Esophagus (tissue), 2 donors: Measurements from ENCODE around the gene BMPR1B. TPM values are rescaled to one million over a fixed set of nuclear protein-coding genes. Genes with fewer than 3 reads are reported as not detected.

Experiments used
- H3K27ac ChIP-seq, 2 donors: one replicate each; pipeline ENCODE4 v1.5.1; 2013; ENCODE audit warnings: low read depth in 2 of 2, mild to moderate bottlenecking in 2 of 2, inconsistent platforms in 1 of 2, low read length in 1 of 2, moderate library complexity in 1 of 2
- H3K27me3 ChIP-seq, 2 donors: one replicate each; pipeline ENCODE4 v1.6.1; 2013; ENCODE audit warnings: low read length in 2 of 2, control low read depth in 1 of 2, mild to moderate bottlenecking in 1 of 2; ENCODE audit not compliant: insufficient read depth in 2 of 2, control insufficient read depth in 1 of 2
- H3K36me3 ChIP-seq, 2 donors: one replicate each; pipeline ENCODE4 v1.6.1; 2013; ENCODE audit warnings: low read length in 1 of 2; ENCODE audit not compliant: control insufficient read depth in 2 of 2, insufficient read depth in 2 of 2
- H3K4me1 ChIP-seq, 2 donors: one replicate each; pipeline ENCODE4 v1.6.1; 2013; ENCODE audit warnings: low read length in 1 of 2; ENCODE audit not compliant: control insufficient read depth in 2 of 2, insufficient read depth in 2 of 2
- H3K4me3 ChIP-seq, 2 donors: one replicate each; pipeline ENCODE4 v1.5.1; 2013; ENCODE audit warnings: low read length in 2 of 2, mild to moderate bottlenecking in 2 of 2, low read depth in 1 of 2, moderate library complexity in 1 of 2
- H3K9me3 ChIP-seq, 2 donors: one replicate each; pipeline ENCODE4 v1.6.1; 2013; ENCODE audit warnings: mild to moderate bottlenecking in 2 of 2, low read depth in 1 of 2, low read length in 1 of 2, moderate library complexity in 1 of 2; ENCODE audit not compliant: control insufficient read depth in 2 of 2, insufficient read depth in 1 of 2
- WGBS, 2 donors: extraction: QIAGEN DNeasy Blood & Tissue Kit; methylation state at CpG; one replicate each; pipeline ENCODE4 v1.1.7; 2013; 5-methylcytosine and 5-hydroxymethylcytosine counted together
- polyA plus RNA-seq, 2 donors: library from polyadenylated mRNA; stranded (reverse); fragments of 200-250 nt; gene quantifications; one replicate each; pipeline ENCODE4 v1.2.3, GENCODE V29; 2013
- donor health status: healthy with polysubstance abuse.
- donor health status: Bipolar disorder and iron deficiency.

Gene BMPR1B
- polyA plus RNA-seq, 2 donors, result 0.18 to 0.22 TPM

- Histone ChIP-seq H3K27me3 (no peaks in the 10 kb centered on the region), H3K4me3 (no peak overlapping the region), H3K27ac (no peak overlapping the region), H3K4me1 (no peaks in the 10 kb centered on the region), H3K36me3 (no peaks in the 10 kb centered on the region), H3K9me3 (no peaks in the 10 kb centered on the region)
- 72 to 77% methylated on average over 22 of the region's 22 CpGs for WGBS, 2 donors
Observed at GRCh38 chr4:95193391-95194224, 435.9 kb downstream of the BMPR1B start.

GRCh38 chr4:95197353-95197752, 439.6 kb downstream of the BMPR1B start:
- H3K36me3 ChIP-seq, result no peaks in the 10 kb centered on the region
- H3K27ac ChIP-seq, result no peak overlapping the region
- no peak overlapping the region for H3K4me3 ChIP-seq
- no peaks in the 10 kb centered on the region for H3K9me3 ChIP-seq
- WGBS, 2 donors, result 76 to 78% methylated on average over 6 of the region's 6 CpGs
- H3K4me1 ChIP-seq, result no peaks in the 10 kb centered on the region
- H3K27me3 ChIP-seq, result no peaks in the 10 kb centered on the region

- 90 to 91% methylated on average over 7 of the region's 7 CpGs for WGBS, 2 donors
- H3K27me3 ChIP-seq, result no peaks in the 10 kb centered on the region
- no peaks in the 10 kb centered on the region for H3K9me3 ChIP-seq
Observed at GRCh38 chr4:95198961-95199360, 441.2 kb downstream of the BMPR1B start.

GRCh38 chr4:95204267-95204844, 446.6 kb downstream of the BMPR1B start:
- Histone ChIP-seq H3K27me3 (no peaks in the 10 kb centered on the region), H3K36me3 (no peaks in the 10 kb centered on the region), H3K9me3 (no peaks in the 10 kb centered on the region), H3K27ac (no peak overlapping the region), H3K4me1 (no peaks in the 10 kb centered on the region), H3K4me3 (no peak overlapping the region)
- WGBS, 2 donors, result 69 to 71% methylated on average over 8 of the region's 8 CpGs

More at GRCh38 chr4:95198961-95199360, 441.2 kb downstream of the BMPR1B start:
- Histone ChIP-seq H3K4me1 (no peaks in the 10 kb centered on the region), H3K36me3 (no peaks in the 10 kb centered on the region), H3K27ac (no peak overlapping the region), H3K4me3 (no peak overlapping the region)

- Histone ChIP-seq H3K36me3 (no peaks in the 10 kb centered on the region), H3K4me1 (no peaks in the 10 kb centered on the region), H3K27me3 (no peaks in the 10 kb centered on the region), H3K4me3 (no peak overlapping the region), H3K9me3 (no peaks in the 10 kb centered on the region), H3K27ac (no peak overlapping the region)
- 35 to 46% methylated on average over 5 of the region's 5 CpGs for WGBS, 2 donors
Observed at GRCh38 chr4:95204873-95205272, 447.1 kb downstream of the BMPR1B start.
